ENCODE measurements around the gene THOC2. TPM values are rescaled to one million over a fixed set of nuclear protein-coding genes. Genes with fewer than 3 reads are reported as not detected.

Gene THOC2
- total RNA-seq, 6 donors from 2014 or later, result 63.0 to 229 (median 103) TPM

GRCh38 chrX:123610915-123611314, 121.9 kb downstream of the THOC2 start:
- no peak overlapping the region for H3K4me3 ChIP-seq
- no peaks in the 10 kb centered on the region for H3K9me3 ChIP-seq
- H3K27me3 ChIP-seq, result no peaks in the 10 kb centered on the region
- ATAC-seq (ENCODE audit: low FRiP score in 2 of 2) (no peak), DNase-seq (no peak)
- WGBS, 2 donors, result 79 to 100% methylated on average over 2 of the region's 2 CpGs
- H3K36me3 ChIP-seq, result peaks cover 0 to 24% (median 0%) of the 10 kb centered on the region in 4 donors
- no peaks in the 10 kb centered on the region for H3K4me1 ChIP-seq
- no peak for TF ChIP-seq POLR2A (IDR thresholded peaks at IDR 0.05)
- TF ChIP-seq POLR2AphosphoS5 (IDR thresholded peaks at IDR 0.05), result no peak
- no peak for TF ChIP-seq EP300 (IDR thresholded peaks at IDR 0.05)
- no peak for TF ChIP-seq CTCF (IDR thresholded peaks at IDR 0.05)
- H3K27ac ChIP-seq, result no peak overlapping the region

GRCh38 chrX:123607806-123608205, 125.0 kb downstream of the THOC2 start:
- Histone ChIP-seq H3K4me3 (no peak overlapping the region), H3K27ac (no peak overlapping the region), H3K9me3 (no peaks in the 10 kb centered on the region), H3K36me3 (peaks cover 0 to 26% (median 1%) of the 10 kb centered on the region in 4 donors), H3K4me1 (no peaks in the 10 kb centered on the region), H3K27me3 (no peaks in the 10 kb centered on the region)
- no peak for ATAC-seq (ENCODE audit: low FRiP score in 2 of 2)
- WGBS, 2 donors, result 85 to 89% methylated on average over 6 of the region's 6 CpGs
- TF ChIP-seq POLR2AphosphoS5 (IDR thresholded peaks at IDR 0.05) (no peak), POLR2A (IDR thresholded peaks at IDR 0.05) (no peak), CTCF (IDR thresholded peaks at IDR 0.05) (no peak), EP300 (IDR thresholded peaks at IDR 0.05) (no peak)
- DNase-seq, result no peak

- no peak overlapping the region for H3K4me3 ChIP-seq
- H3K27ac ChIP-seq, result no peak overlapping the region
- no peak for ATAC-seq (ENCODE audit: low FRiP score in 2 of 2)
- no peaks in the 10 kb centered on the region for H3K27me3 ChIP-seq
- no peaks in the 10 kb centered on the region for H3K4me1 ChIP-seq
- WGBS, 2 donors, result 62 to 94% methylated on average over 1 of the region's 1 CpG
- no peak for TF ChIP-seq POLR2A (IDR thresholded peaks at IDR 0.05)
- TF ChIP-seq EP300 (IDR thresholded peaks at IDR 0.05), result no peak
- no peak for TF ChIP-seq POLR2AphosphoS5 (IDR thresholded peaks at IDR 0.05)
- TF ChIP-seq CTCF (IDR thresholded peaks at IDR 0.05), result no peak
- H3K9me3 ChIP-seq, result no peaks in the 10 kb centered on the region
- H3K36me3 ChIP-seq, result peaks cover 0 to 26% (median 1%) of the 10 kb centered on the region in 4 donors
- no peak for DNase-seq
Measured at GRCh38 chrX:123607270-123607669, 125.6 kb downstream of the THOC2 start.

- Histone ChIP-seq H3K9me3 (no peaks in the 10 kb centered on the region), H3K4me1 (no peaks in the 10 kb centered on the region), H3K36me3 (peaks cover 0 to 22% (median 1%) of the 10 kb centered on the region in 4 donors), H3K27me3 (no peaks in the 10 kb centered on the region), H3K27ac (no peak overlapping the region), H3K4me3 (no peak overlapping the region)
- ATAC-seq (ENCODE audit: low FRiP score in 2 of 2), result no peak
- TF ChIP-seq POLR2AphosphoS5 (IDR thresholded peaks at IDR 0.05), result no peak
- TF ChIP-seq CTCF (IDR thresholded peaks at IDR 0.05), result no peak
- TF ChIP-seq EP300 (IDR thresholded peaks at IDR 0.05), result no peak
- no peak for DNase-seq
- 78 to 100% methylated on average over 2 to 5 of the region's 5 CpGs for WGBS, 2 donors
Measured at GRCh38 chrX:123603491-123603890, 129.4 kb downstream of the THOC2 start.

- no peak for TF ChIP-seq EP300 (IDR thresholded peaks at IDR 0.05)
- TF ChIP-seq CTCF (IDR thresholded peaks at IDR 0.05), result no peak
- no peak for TF ChIP-seq POLR2AphosphoS5 (IDR thresholded peaks at IDR 0.05)
- TF ChIP-seq POLR2A (IDR thresholded peaks at IDR 0.05), result no peak
- peaks cover 0 to 15% (median 1%) of the 10 kb centered on the region in 4 donors for H3K36me3 ChIP-seq
- WGBS, 2 donors, result 78 to 80% methylated on average over 3 of the region's 3 CpGs
- no peak overlapping the region for H3K4me3 ChIP-seq
- H3K4me1 ChIP-seq, result no peaks in the 10 kb centered on the region
- no peaks in the 10 kb centered on the region for H3K27me3 ChIP-seq
- ATAC-seq (ENCODE audit: low FRiP score in 2 of 2), result no peak
- no peaks in the 10 kb centered on the region for H3K9me3 ChIP-seq
- no peak overlapping the region for H3K27ac ChIP-seq
- DNase-seq, result no peak
Measured at GRCh38 chrX:123601437-123601836, 131.4 kb downstream of the THOC2 start.

Measured in upper lobe of left lung (tissue), 6 donors.